Activated CD8-positive, alpha-beta T cell treated with anti-CD3 and anti-CD28 coated beads for 36 hours (primary cell): ENCODE measurements around the gene AGFG1. TPM values are rescaled to one million over a fixed set of nuclear protein-coding genes. Genes with fewer than 3 reads are reported as not detected.

ENCODE experiments used
- ATAC-seq: fragments of 200-7000 bp; cut with Tn5 transposase; one replicate; pipeline ENCODE4 v1.10.0; 2021; ENCODE audit warnings: mild to moderate bottlenecking, moderate library complexity
- CTCF ChIA-PET: fragments of 350-600 bp; sonication (Branson Sonifier 250); formaldehyde crosslinking; loops from one replicate; lab custom pipeline; 2021; ENCODE audit warnings: antibody characterized with exemption; lab: Charles Lee
- POLR2A ChIA-PET: fragments of 350-600 bp; sonication (Branson Sonifier 250); formaldehyde crosslinking; loops from one replicate; lab custom pipeline; 2021; ENCODE audit warnings: antibody characterized with exemption; lab: Charles Lee
- DNase-seq: peaks from one replicate; pipeline ENCODE4 v3.0.0-alpha.2; 2020
- H3K27ac Mint-ChIP-seq: one replicate; pipeline ENCODE4 v1.8.0; 2021; ENCODE audit warnings: mild to moderate bottlenecking, mixed read lengths
- H3K27me3 Mint-ChIP-seq: one replicate; pipeline ENCODE4 v1.8.0; 2021; ENCODE audit warnings: mixed read lengths
- H3K36me3 Mint-ChIP-seq: one replicate; pipeline ENCODE4 v1.8.0; 2021; ENCODE audit warnings: low read depth, mixed read lengths
- H3K4me1 Mint-ChIP-seq: one replicate; pipeline ENCODE4 v1.8.0; 2021; ENCODE audit warnings: low read depth, mixed read lengths
- H3K4me3 Mint-ChIP-seq: one replicate; pipeline ENCODE4 v1.8.0; 2021; ENCODE audit warnings: mild to moderate bottlenecking, moderate library complexity, mixed read lengths
- H3K9me3 Mint-ChIP-seq: one replicate; pipeline ENCODE4 v1.8.0; 2021; ENCODE audit warnings: mixed read lengths
- intact Hi-C: fragments of 100-400 bp; cut with micrococcal nuclease; formaldehyde crosslinking; loops from one replicate; pipeline ENCODE4 v1.10.0; 2022
- total RNA-seq, 2 experiments: library from RNA; stranded (reverse); gene quantifications; one replicate each; pipeline ENCODE4 v1.2.3, GENCODE V29; 2021
- TF ChIP-seq, protein P1 (sequence below): fragments of 200-600 bp; IDR thresholded peaks from one replicate; pipeline ENCODE4 v1.8.0; 2022; ENCODE audit warnings: antibody characterized with exemption, mild to moderate bottlenecking

Gene AGFG1
- total RNA-seq, 2 experiments from 2014 or later: 117 to 119 TPM

DNA sequence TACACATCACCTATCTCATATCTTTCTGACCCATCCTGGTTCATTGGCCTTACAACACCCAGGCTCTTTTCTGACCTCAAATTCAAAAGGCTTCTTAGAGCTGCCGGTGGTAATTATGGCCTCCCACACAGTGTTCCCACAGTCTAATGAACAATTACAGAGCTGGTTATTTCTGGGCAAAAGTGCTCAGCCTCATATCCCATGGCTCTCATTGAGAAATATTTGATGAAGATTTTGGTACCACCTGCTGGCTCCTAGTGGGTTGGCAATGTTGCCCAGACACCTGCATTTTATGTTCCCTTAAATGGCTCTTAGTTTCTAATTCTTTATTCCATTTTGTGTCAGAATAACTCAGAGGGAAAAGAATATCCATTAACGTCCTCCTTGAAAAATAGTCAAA, 106.7 kb downstream of the AGFG1 start:
- DNase-seq: no peak
- intact Hi-C loops: loop anchor here (10.0 kb wide), 1 partner anchor 174 kb away; no protein-coding TSS in a partner anchor
- ChIA-PET POLR2A (interaction anchor here (1.0 kb wide), 1 partner anchor 168 kb away, joined by 3 read pairs; no protein-coding TSS in a partner anchor), CTCF (no interaction called here)
- H3K27me3 Mint-ChIP-seq: peaks cover 26% of the 10 kb centered on the region
- TF ChIP-seq, protein P1, sequence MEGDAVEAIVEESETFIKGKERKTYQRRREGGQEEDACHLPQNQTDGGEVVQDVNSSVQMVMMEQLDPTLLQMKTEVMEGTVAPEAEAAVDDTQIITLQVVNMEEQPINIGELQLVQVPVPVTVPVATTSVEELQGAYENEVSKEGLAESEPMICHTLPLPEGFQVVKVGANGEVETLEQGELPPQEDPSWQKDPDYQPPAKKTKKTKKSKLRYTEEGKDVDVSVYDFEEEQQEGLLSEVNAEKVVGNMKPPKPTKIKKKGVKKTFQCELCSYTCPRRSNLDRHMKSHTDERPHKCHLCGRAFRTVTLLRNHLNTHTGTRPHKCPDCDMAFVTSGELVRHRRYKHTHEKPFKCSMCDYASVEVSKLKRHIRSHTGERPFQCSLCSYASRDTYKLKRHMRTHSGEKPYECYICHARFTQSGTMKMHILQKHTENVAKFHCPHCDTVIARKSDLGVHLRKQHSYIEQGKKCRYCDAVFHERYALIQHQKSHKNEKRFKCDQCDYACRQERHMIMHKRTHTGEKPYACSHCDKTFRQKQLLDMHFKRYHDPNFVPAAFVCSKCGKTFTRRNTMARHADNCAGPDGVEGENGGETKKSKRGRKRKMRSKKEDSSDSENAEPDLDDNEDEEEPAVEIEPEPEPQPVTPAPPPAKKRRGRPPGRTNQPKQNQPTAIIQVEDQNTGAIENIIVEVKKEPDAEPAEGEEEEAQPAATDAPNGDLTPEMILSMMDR: no peak
- no peak for ATAC-seq
- no peaks in the 10 kb centered on the region for H3K4me1 Mint-ChIP-seq
- peaks cover 8% of the 10 kb centered on the region for H3K9me3 Mint-ChIP-seq
- no peak overlapping the region for H3K4me3 Mint-ChIP-seq
- H3K27ac Mint-ChIP-seq: no peak overlapping the region
- H3K36me3 Mint-ChIP-seq: peaks cover 3% of the 10 kb centered on the region

GRCh38 chr2:227579791-227580190, 107.8 kb downstream of the AGFG1 start:
- Mint-ChIP-seq H3K27me3 (peaks cover 30% of the 10 kb centered on the region), H3K4me1 (no peaks in the 10 kb centered on the region), H3K9me3 (peaks cover 9% of the 10 kb centered on the region), H3K27ac (no peak overlapping the region), H3K36me3 (peaks cover 3% of the 10 kb centered on the region), H3K4me3 (no peak overlapping the region)
- ChIA-PET POLR2A (no interaction called here), CTCF (no interaction called here)
- DNase-seq: no peak
- no peak for ATAC-seq
- TF ChIP-seq, protein P1: no peak
- intact Hi-C loops: loop anchor here (10.0 kb wide), 1 partner anchor 175 kb away; no protein-coding TSS in a partner anchor

- POLR2A ChIA-PET: no interaction called here
- no peak for ATAC-seq
- H3K36me3 Mint-ChIP-seq: peaks cover 3% of the 10 kb centered on the region
- intact Hi-C loops: no loop called here
- CTCF ChIA-PET: no interaction called here
- H3K4me3 Mint-ChIP-seq: no peak overlapping the region
- no peak overlapping the region for H3K27ac Mint-ChIP-seq
- no peak for DNase-seq
- peaks cover 25% of the 10 kb centered on the region for H3K27me3 Mint-ChIP-seq
- TF ChIP-seq, protein P1: no peak
- peaks cover 9% of the 10 kb centered on the region for H3K9me3 Mint-ChIP-seq
- no peaks in the 10 kb centered on the region for H3K4me1 Mint-ChIP-seq
Observed at GRCh38 chr2:227582369-227582768, 110.4 kb downstream of the AGFG1 start.

GRCh38 chr2:227592694-227593387, 120.9 kb downstream of the AGFG1 start:
- TF ChIP-seq, protein P1: no peak
- Mint-ChIP-seq H3K36me3 (no peaks in the 10 kb centered on the region), H3K9me3 (peaks cover 1% of the 10 kb centered on the region), H3K27ac (no peak overlapping the region), H3K4me3 (no peak overlapping the region), H3K27me3 (peaks cover 26% of the 10 kb centered on the region), H3K4me1 (peaks cover 3% of the 10 kb centered on the region)
- ChIA-PET POLR2A (no interaction called here), CTCF (no interaction called here)
- no peak for DNase-seq
- intact Hi-C loops: no loop called here
- ATAC-seq: no peak

DNA sequence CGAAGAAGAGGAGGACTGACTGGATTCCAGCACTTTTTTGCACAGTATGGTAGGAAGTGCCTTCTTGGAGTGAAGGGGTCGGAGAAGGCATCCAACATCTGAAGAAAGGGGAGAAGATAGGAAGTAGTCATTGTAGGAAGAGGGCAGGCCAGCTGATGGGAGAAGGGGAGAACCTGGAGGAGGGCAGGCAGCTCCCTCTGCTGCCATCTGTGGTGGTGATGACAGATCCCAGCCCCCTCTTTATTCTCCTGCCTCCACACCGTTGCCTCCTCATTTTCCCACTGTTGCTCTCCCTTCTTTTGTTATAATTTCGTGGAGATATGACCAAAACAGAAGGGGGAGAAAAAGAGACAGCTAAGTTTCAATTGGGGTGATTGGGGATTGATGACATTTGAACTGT, 123.8 kb downstream of the AGFG1 start:
- TF ChIP-seq, protein P1: no peak
- CTCF ChIA-PET: no interaction called here
- ATAC-seq: no peak

More for the DNA sequence above, 123.8 kb downstream of the AGFG1 start:
- Mint-ChIP-seq H3K4me1 (peaks cover 3% of the 10 kb centered on the region), H3K4me3 (no peak overlapping the region), H3K9me3 (no peaks in the 10 kb centered on the region), H3K27ac (no peak overlapping the region), H3K36me3 (no peaks in the 10 kb centered on the region), H3K27me3 (peaks cover 25% of the 10 kb centered on the region)
- DNase-seq: no peak
- POLR2A ChIA-PET: no interaction called here
- intact Hi-C loops: no loop called here
